NT2/D1 (cell line): ENCODE measurements around the gene BRD4.

Experiments
- DNase-seq: peaks from one replicate; pipeline ENCODE4 v3.0.0-alpha.2; 2011; ENCODE audit warnings: low read depth, low spot score
- H3K27me3 ChIP-seq: 2 replicates; pipeline ENCODE4 v1.6.0; 2011; ENCODE audit warnings: mild to moderate bottlenecking; ENCODE audit not compliant: insufficient read length, insufficient read depth
- H3K36me3 ChIP-seq: 2 replicates; pipeline ENCODE4 v1.6.1; 2011; ENCODE audit warnings: mild to moderate bottlenecking, low read length, mixed read lengths; ENCODE audit not compliant: insufficient read depth, insufficient read length
- H3K4me1 ChIP-seq: 2 replicates; pipeline ENCODE4 v1.5.1; 2011; ENCODE audit not compliant: insufficient read depth, insufficient read length
- H3K4me3 ChIP-seq: 2 replicates; pipeline ENCODE4 v1.5.1; 2011; ENCODE audit warnings: low read depth; ENCODE audit not compliant: insufficient read length
- H3K9ac ChIP-seq: 2 replicates; pipeline ENCODE4 v1.6.0; 2011; ENCODE audit warnings: low read depth; ENCODE audit not compliant: insufficient read length
- H3K9me3 ChIP-seq: 2 replicates; pipeline ENCODE4 v1.5.1; 2011; ENCODE audit warnings: mild to moderate bottlenecking, low read length; ENCODE audit not compliant: insufficient read depth
- SUZ12 ChIP-seq: IDR thresholded peaks from 2 replicates; pipeline ENCODE4 v1.6.1; 2011; ENCODE audit not compliant: insufficient read length, insufficient read depth; ENCODE audit errors: extremely low read depth
- YY1 ChIP-seq: IDR thresholded peaks from 2 replicates; pipeline ENCODE4 v1.6.1; 2011; ENCODE audit not compliant: insufficient read length, insufficient read depth
- ZNF274 ChIP-seq: IDR thresholded peaks from 2 replicates; pipeline ENCODE4 v1.6.1; 2011; ENCODE audit warnings: mild to moderate bottlenecking, low read depth, low read length

Gene BRD4

GRCh38 chr19:15276620-15277215, 55.6 kb downstream of the BRD4 start:
- Histone ChIP-seq H3K4me1 (peaks cover 22% of the 10 kb centered on the region), H3K27me3 (no peaks in the 10 kb centered on the region), H3K4me3 (no peak overlapping the region), H3K9ac (no peak overlapping the region), H3K36me3 (peaks cover 55% of the 10 kb centered on the region), H3K9me3 (no peaks in the 10 kb centered on the region)
- DNase-seq = no peak
- TF ChIP-seq YY1 (no peak), SUZ12 (no peak), ZNF274 (no peak)

DNA sequence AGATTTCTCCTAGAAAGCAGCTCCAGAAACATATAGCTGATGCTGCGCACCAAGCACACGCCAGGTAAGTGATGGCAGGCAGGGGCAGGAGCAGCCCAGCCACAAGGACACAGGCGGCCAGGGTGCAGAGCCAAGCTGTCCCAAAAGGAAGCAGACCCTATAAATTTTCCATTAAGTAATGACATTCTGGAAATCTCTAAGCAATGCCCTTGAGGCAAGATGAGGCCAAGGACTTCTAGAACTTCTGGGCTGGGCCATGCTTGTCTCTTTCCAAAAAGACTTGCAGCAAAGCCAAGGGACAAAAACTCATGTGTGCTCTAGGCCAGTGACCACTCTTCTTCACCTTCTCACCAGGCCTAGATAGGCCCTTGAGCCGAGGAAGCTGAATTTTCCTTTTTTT, 57.9 kb downstream of the BRD4 start:
- Histone ChIP-seq H3K4me3 (no peak overlapping the region), H3K27me3 (no peaks in the 10 kb centered on the region), H3K4me1 (peaks cover 6% of the 10 kb centered on the region), H3K9ac (no peak overlapping the region), H3K36me3 (peaks cover 60% of the 10 kb centered on the region), H3K9me3 (no peaks in the 10 kb centered on the region)
- no peak for DNase-seq
- TF ChIP-seq YY1 = no peak
- TF ChIP-seq ZNF274 = no peak
- no peak for TF ChIP-seq SUZ12

DNA sequence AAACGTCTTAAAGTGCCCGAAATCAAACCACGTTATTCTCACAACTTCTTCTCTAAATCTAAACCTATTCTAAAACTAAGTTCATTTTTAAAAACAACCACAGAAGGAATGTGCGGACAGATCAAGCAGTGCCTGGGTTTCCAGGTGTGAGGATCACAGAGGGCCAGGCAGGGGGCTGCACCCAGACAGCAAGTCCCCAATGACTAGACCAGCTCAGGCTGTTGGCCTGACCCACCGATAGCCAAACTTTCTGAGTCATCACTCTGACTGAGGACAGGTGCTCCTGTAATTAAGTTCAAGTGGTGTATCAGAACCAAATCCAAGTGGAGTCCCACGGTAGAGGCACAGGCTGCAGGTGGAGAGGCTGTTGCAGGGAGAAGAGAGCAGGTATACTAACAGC, 62.5 kb downstream of the BRD4 start:
- no peak for DNase-seq
- peaks cover 90% of the 10 kb centered on the region for H3K36me3 ChIP-seq
- no peaks in the 10 kb centered on the region for H3K27me3 ChIP-seq

DNA sequence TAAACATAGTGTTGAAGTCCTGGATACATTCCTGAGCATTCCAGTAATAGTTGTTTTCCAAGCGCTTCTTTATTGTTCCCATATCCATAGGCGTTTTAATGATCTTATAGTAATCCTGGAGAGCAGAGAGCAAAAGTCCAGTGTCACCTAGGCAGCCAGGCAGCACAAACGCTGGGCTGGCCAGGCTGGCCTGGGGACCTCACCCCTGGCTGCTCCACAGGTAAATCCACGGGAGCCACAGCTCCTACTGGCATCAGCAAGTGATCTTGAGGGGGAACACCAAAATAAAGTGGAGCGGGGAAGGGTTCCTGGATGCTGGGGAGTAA, 63.4 kb downstream of the BRD4 start:
- DNase-seq = no peak
- Histone ChIP-seq H3K4me3 (no peak overlapping the region), H3K9me3 (no peaks in the 10 kb centered on the region), H3K4me1 (peaks cover 6% of the 10 kb centered on the region), H3K36me3 (peaks cover 95% of the 10 kb centered on the region), H3K27me3 (no peaks in the 10 kb centered on the region), H3K9ac (no peak overlapping the region)
- no peak for TF ChIP-seq ZNF274
- TF ChIP-seq SUZ12 = no peak
- no peak for TF ChIP-seq YY1

More for the DNA sequence above, 62.5 kb downstream of the BRD4 start:
- TF ChIP-seq ZNF274 (no peak), YY1 (no peak), SUZ12 (no peak)
- H3K4me3 ChIP-seq = no peak overlapping the region
- H3K9ac ChIP-seq = no peak overlapping the region
- H3K4me1 ChIP-seq = peaks cover 3% of the 10 kb centered on the region
- H3K9me3 ChIP-seq = no peaks in the 10 kb centered on the region

DNA sequence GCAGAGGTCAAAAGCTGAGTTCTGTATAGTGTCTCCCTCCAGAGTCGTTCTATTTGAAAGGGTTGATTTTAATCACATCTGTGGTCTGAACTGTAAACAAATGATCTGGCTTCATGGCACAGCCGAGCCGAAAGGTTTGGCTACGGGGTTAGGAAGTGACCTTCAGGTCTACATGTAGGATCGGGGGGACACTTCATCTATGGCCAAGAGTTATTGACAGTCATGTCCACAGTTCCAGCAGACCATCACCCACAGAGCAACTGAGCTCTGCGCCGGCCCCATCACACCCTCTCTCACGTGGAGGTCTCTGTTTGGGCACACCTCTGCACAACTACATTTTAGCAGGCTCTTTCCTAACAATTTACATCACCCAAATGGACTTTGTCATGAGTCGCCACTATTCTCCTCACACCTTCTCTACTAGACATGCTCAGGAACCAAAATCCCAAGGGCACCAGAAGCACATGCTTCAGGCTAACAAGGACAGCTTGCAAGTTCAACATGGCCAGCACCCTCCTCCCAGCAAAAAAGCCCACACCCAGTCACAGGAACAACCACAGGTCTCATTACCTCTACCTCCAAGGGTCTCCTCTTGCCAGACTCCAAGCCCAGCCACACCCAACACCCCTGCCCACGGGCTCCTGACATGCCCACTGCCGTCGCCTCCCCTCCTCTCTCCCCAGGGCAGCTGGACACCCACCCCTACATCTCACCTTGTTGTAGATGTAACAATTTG, 64.0 kb downstream of the BRD4 start:
- no peak overlapping the region for H3K4me3 ChIP-seq
- no peak overlapping the region for H3K9ac ChIP-seq
- H3K4me1 ChIP-seq = peaks cover 7% of the 10 kb centered on the region
- no peaks in the 10 kb centered on the region for H3K27me3 ChIP-seq
- H3K9me3 ChIP-seq = no peaks in the 10 kb centered on the region
- H3K36me3 ChIP-seq = peaks cover 98% of the 10 kb centered on the region
- DNase-seq = no peak
- no peak for TF ChIP-seq YY1
- no peak for TF ChIP-seq SUZ12
- no peak for TF ChIP-seq ZNF274

- H3K4me1 ChIP-seq = peaks cover 10% of the 10 kb centered on the region
- no peaks in the 10 kb centered on the region for H3K9me3 ChIP-seq
- H3K36me3 ChIP-seq = peaks cover 97% of the 10 kb centered on the region
- DNase-seq = no peak
- TF ChIP-seq YY1 (no peak), ZNF274 (no peak), SUZ12 (no peak)
- no peaks in the 10 kb centered on the region for H3K27me3 ChIP-seq
- H3K9ac ChIP-seq = no peak overlapping the region
- H3K4me3 ChIP-seq = no peak overlapping the region
These were observed 65.7 kb downstream of the BRD4 start for GRCh38 chr19:15266683-15267082.

GRCh38 chr19:15265850-15266248, 66.5 kb downstream of the BRD4 start:
- no peak overlapping the region for H3K9ac ChIP-seq
- no peak for DNase-seq
- H3K9me3 ChIP-seq = no peaks in the 10 kb centered on the region
- H3K36me3 ChIP-seq = peaks cover 93% of the 10 kb centered on the region
- no peak overlapping the region for H3K4me3 ChIP-seq
- TF ChIP-seq ZNF274 (no peak), YY1 (no peak), SUZ12 (no peak)
- peaks cover 10% of the 10 kb centered on the region for H3K4me1 ChIP-seq
- no peaks in the 10 kb centered on the region for H3K27me3 ChIP-seq
